SK-N-SH (cell line): Measurements from ENCODE around the gene OSBP2. TPM values are rescaled to one million over a fixed set of nuclear protein-coding genes. Genes with fewer than 3 reads are reported as not detected.

Experiments
- CTCF ChIA-PET: fragments of 300-600, 350-600 bp; formaldehyde crosslinking; extraction: SDS; loops from one replicate; lab custom pipeline; 2021; lab: Yijun Ruan, JAX
- POLR2A ChIA-PET: fragments of 350-600 bp; sonication (Branson Sonifier 250); formaldehyde crosslinking; extraction: SDS; loops from one replicate; lab custom pipeline; 2020; ENCODE audit warnings: antibody characterized with exemption, inconsistent platforms; lab: Yijun Ruan, JAX
- DNase-seq: peaks from one replicate; pipeline ENCODE4 v3.0.0; 2012
- H2AFZ ChIP-seq: fragments of 200-600 bp; sonication (generic); 2 replicates; pipeline ENCODE4 v1.8.1; 2016; ENCODE audit warnings: antibody characterized with exemption, mild to moderate bottlenecking, low read depth
- H3F3A ChIP-seq: fragments of 200-600 bp; sonication (generic); replicated peaks from 2 replicates; pipeline ENCODE3; 2016; ENCODE audit warnings: antibody characterized with exemption, mild to moderate bottlenecking; ENCODE audit not compliant: insufficient read depth
- H3K27ac ChIP-seq, 2 experiments: fragments of 200-500 bp in 1 of 2; fragments of 200-600 bp in 1 of 2; sonication (Bioruptor generic) in 1 of 2; sonication (generic), shearing (Covaris generic) in 1 of 2; 2 replicates each; pipeline versions ENCODE4 v1.5.1 to v1.6.1; 2014 to 2016; ENCODE audit warnings: low read depth in 2 of 2, inconsistent platforms in 1 of 2, low read length in 1 of 2, mild to moderate bottlenecking in 1 of 2, mixed read lengths in 1 of 2
- H3K27me3 ChIP-seq: fragments of 200-600 bp; sonication (generic), shearing (Covaris generic); 2 replicates; pipeline ENCODE4 v1.6.1; 2016; ENCODE audit warnings: mixed run types; ENCODE audit not compliant: insufficient read depth
- H3K36me3 ChIP-seq, 2 experiments: fragments of 200-500 bp in 1 of 2; fragments of 200-600 bp in 1 of 2; sonication (Bioruptor generic) in 1 of 2; sonication (generic) in 1 of 2; replicated peaks in 1 of 2; 2 replicates each; pipeline versions ENCODE3 to v1.5.1; 2014 to 2016; ENCODE audit warnings: low read length in 1 of 2, mild to moderate bottlenecking in 1 of 2; ENCODE audit not compliant: insufficient read depth in 2 of 2, control insufficient read depth in 1 of 2
- H3K4me1 ChIP-seq, 2 experiments: fragments of 200-500 bp in 1 of 2; fragments of 200-600 bp in 1 of 2; sonication (Bioruptor generic) in 1 of 2; sonication (generic), shearing (Covaris generic) in 1 of 2; 2 replicates each; pipeline versions ENCODE4 v1.5.1 to v1.6.1; 2014 to 2016; ENCODE audit warnings: low read depth in 1 of 2, low read length in 1 of 2, mixed run types in 1 of 2; ENCODE audit not compliant: insufficient read depth in 2 of 2, control insufficient read depth in 1 of 2
- H3K4me2 ChIP-seq: fragments of 200-600 bp; sonication (generic), shearing (Covaris generic); 2 replicates; pipeline ENCODE4 v1.6.1; 2017; ENCODE audit warnings: mixed run types
- H3K4me3 ChIP-seq, 2 experiments: fragments of 200-500 bp in 1 of 2; fragments of 200-600 bp in 1 of 2; sonication (Bioruptor generic) in 1 of 2; sonication (generic), shearing (Covaris generic) in 1 of 2; 2 replicates each; pipeline versions ENCODE4 v1.5.1 to v1.8.1; 2014 to 2016; ENCODE audit warnings: low read depth in 2 of 2, inconsistent platforms in 1 of 2, low read length in 1 of 2, mild to moderate bottlenecking in 1 of 2, mixed read lengths in 1 of 2, moderate library complexity in 1 of 2
- H3K79me2 ChIP-seq: fragments of 200-600 bp; sonication (generic); 2 replicates; pipeline ENCODE4 v1.8.1; 2017; ENCODE audit warnings: mild to moderate bottlenecking; ENCODE audit not compliant: insufficient read depth
- H3K9ac ChIP-seq: fragments of 200-600 bp; sonication (generic); 2 replicates; pipeline ENCODE4 v1.6.1; 2017; ENCODE audit warnings: mixed run types
- H3K9me2 ChIP-seq: fragments of 200-600 bp; sonication (generic); 2 replicates; pipeline ENCODE4 v1.6.1; 2017; ENCODE audit warnings: mixed run types
- H3K9me3 ChIP-seq: fragments of 200-600 bp; sonication (generic); 2 replicates; pipeline ENCODE4 v1.6.1; 2017; ENCODE audit warnings: mixed run types, mild to moderate bottlenecking, moderate library complexity
- H4K20me1 ChIP-seq: fragments of 200-600 bp; sonication (generic); 2 replicates; pipeline ENCODE4 v1.6.1; 2017; ENCODE audit warnings: mild to moderate bottlenecking, mixed run types; ENCODE audit not compliant: insufficient read depth
- CHD2 ChIP-seq: fragments of 150-350 bp; IDR thresholded peaks from 2 replicates; pipeline ENCODE4 v1.6.1; 2018; ENCODE audit warnings: low read length; ENCODE audit not compliant: partially characterized antibody
- EP300 ChIP-seq, 2 experiments: IDR thresholded peaks; 2 replicates each; pipeline versions ENCODE4 v1.4.0 to v1.6.1; 2012; ENCODE audit warnings: borderline replicate concordance in 1 of 2, low read depth in 1 of 2, low read length in 1 of 2
- FOXM1 ChIP-seq: IDR thresholded peaks from 2 replicates; pipeline ENCODE4 v1.4.0; 2012; ENCODE audit warnings: low read depth, mild to moderate bottlenecking
- JUND ChIP-seq: IDR thresholded peaks from 2 replicates; pipeline ENCODE4 v1.4.0; 2012
- MEF2A ChIP-seq: IDR thresholded peaks from 2 replicates; pipeline ENCODE4 v1.4.0; 2012; ENCODE audit warnings: low read depth, borderline replicate concordance
- NFIC ChIP-seq: IDR thresholded peaks from 2 replicates; pipeline ENCODE4 v1.4.0; 2012; ENCODE audit warnings: borderline replicate concordance
- NRF1 ChIP-seq: IDR thresholded peaks from 2 replicates; pipeline ENCODE4 v1.6.1; 2012; ENCODE audit warnings: low read depth, mild to moderate bottlenecking, low read length
- POLR2AphosphoS5 ChIP-seq: IDR thresholded peaks from 2 replicates; pipeline ENCODE4 v1.6.1; 2012; ENCODE audit warnings: low read depth, low read length
- SIN3A ChIP-seq: IDR thresholded peaks from 2 replicates; pipeline ENCODE4 v1.6.1; 2012; ENCODE audit warnings: low read depth, mild to moderate bottlenecking, low read length, moderate library complexity, borderline replicate concordance
- TEAD4 ChIP-seq: IDR thresholded peaks from 2 replicates; pipeline ENCODE4 v1.4.0; 2012; ENCODE audit warnings: mild to moderate bottlenecking, borderline replicate concordance; ENCODE audit not compliant: insufficient read depth
- YY1 ChIP-seq: IDR thresholded peaks from 2 replicates; pipeline ENCODE4 v1.4.0; 2012; ENCODE audit warnings: low read depth, mild to moderate bottlenecking
- WGBS: methylation state at CpG from one replicate; pipeline ENCODE4 v1.1.6; 2017; ENCODE audit warnings: low lambda C conversion rate; 5-methylcytosine and 5-hydroxymethylcytosine counted together
- polyA plus RNA-seq, 3 experiments: library from polyadenylated mRNA; depleted of rRNA; stranded (reverse); fragments of >200 nt; gene quantifications; 2 replicates each; pipeline ENCODE4 v1.2.3, GENCODE V29; 2012
- TF ChIP-seq, protein P1 (sequence below): fragments of 200-600 bp; sonication (generic); IDR thresholded peaks from 2 replicates; pipeline ENCODE4 v1.6.1; 2017; ENCODE audit warnings: antibody characterized with exemption, mild to moderate bottlenecking, moderate library complexity
- TF ChIP-seq, protein P2 (sequence below): IDR thresholded peaks from 2 replicates; pipeline ENCODE4 v1.4.0; 2012; ENCODE audit warnings: low read depth
- TF ChIP-seq, protein P3 (sequence below): IDR thresholded peaks from 2 replicates; pipeline ENCODE4 v1.4.0; 2012; ENCODE audit warnings: low read depth, borderline replicate concordance
- TF ChIP-seq, protein P4 (sequence below): IDR thresholded peaks from 2 replicates; pipeline ENCODE4 v1.4.0; 2012; ENCODE audit warnings: low read depth, borderline replicate concordance

OSBP2 gene
- polyA plus RNA-seq, 1 of the 3 experiments (the other 2 are of a cell fraction): 3.1 TPM

DNA sequence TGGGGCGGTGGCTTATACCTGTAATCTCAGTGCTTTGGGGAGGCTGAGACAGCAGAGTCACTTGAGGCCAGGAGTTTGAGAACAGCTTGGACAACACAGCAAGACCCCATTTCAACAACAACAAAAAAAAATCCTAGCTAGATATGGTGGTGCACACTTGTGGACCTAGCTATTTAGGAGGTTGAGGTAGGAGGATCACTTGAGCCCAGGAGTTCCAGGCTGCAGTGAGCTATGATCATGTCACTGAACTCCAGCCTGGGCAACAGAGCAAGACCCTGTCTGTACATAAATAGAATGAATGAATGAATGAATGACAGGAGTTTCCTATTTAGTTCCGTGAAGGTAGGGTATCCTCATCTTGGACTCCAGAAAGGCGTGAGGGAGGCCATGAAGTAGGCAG lies 107.0 kb downstream of the OSBP2 start:
- 87% methylated on average over 3 of the region's 3 CpGs for WGBS
- Histone ChIP-seq H3K4me3 (no peak overlapping the region), H2AFZ (no peak overlapping the region), H3K27ac (no peak overlapping the region), H3K79me2 (no peaks in the 10 kb centered on the region), H3K27me3 (0 out of 2 replicates have a peak, but pooled peaks cover 6% of the 10 kb centered on the region), H3K9me2 (no peaks in the 10 kb centered on the region), H3K9me3 (no peaks in the 10 kb centered on the region)
- CTCF ChIA-PET: interaction anchor here (1.2 to 1.3 kb wide), 4 partner anchors 21 to 167 kb away, joined by 3 to 4 read pairs (median 4); no protein-coding TSS in a partner anchor
- no peak for TF ChIP-seq YY1
- TF ChIP-seq POLR2AphosphoS5: no peak
- TF ChIP-seq, protein P1, sequence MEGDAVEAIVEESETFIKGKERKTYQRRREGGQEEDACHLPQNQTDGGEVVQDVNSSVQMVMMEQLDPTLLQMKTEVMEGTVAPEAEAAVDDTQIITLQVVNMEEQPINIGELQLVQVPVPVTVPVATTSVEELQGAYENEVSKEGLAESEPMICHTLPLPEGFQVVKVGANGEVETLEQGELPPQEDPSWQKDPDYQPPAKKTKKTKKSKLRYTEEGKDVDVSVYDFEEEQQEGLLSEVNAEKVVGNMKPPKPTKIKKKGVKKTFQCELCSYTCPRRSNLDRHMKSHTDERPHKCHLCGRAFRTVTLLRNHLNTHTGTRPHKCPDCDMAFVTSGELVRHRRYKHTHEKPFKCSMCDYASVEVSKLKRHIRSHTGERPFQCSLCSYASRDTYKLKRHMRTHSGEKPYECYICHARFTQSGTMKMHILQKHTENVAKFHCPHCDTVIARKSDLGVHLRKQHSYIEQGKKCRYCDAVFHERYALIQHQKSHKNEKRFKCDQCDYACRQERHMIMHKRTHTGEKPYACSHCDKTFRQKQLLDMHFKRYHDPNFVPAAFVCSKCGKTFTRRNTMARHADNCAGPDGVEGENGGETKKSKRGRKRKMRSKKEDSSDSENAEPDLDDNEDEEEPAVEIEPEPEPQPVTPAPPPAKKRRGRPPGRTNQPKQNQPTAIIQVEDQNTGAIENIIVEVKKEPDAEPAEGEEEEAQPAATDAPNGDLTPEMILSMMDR: no peak
- TF ChIP-seq MEF2A: no peak
- TF ChIP-seq EP300 (IDR thresholded peaks at IDR 0.05; ENCODE audit: borderline replicate concordance in 1 of 2, low read depth in 1 of 2, low read length in 1 of 2): no peak
- TF ChIP-seq, protein P2, sequence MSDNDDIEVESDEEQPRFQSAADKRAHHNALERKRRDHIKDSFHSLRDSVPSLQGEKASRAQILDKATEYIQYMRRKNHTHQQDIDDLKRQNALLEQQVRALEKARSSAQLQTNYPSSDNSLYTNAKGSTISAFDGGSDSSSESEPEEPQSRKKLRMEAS: no peak
- TF ChIP-seq JUND: no peak
- TF ChIP-seq TEAD4: no peak
- TF ChIP-seq CHD2: no peak
- TF ChIP-seq SIN3A: no peak
- TF ChIP-seq FOXM1: no peak
- TF ChIP-seq NFIC: no peak
- TF ChIP-seq, protein P3, sequence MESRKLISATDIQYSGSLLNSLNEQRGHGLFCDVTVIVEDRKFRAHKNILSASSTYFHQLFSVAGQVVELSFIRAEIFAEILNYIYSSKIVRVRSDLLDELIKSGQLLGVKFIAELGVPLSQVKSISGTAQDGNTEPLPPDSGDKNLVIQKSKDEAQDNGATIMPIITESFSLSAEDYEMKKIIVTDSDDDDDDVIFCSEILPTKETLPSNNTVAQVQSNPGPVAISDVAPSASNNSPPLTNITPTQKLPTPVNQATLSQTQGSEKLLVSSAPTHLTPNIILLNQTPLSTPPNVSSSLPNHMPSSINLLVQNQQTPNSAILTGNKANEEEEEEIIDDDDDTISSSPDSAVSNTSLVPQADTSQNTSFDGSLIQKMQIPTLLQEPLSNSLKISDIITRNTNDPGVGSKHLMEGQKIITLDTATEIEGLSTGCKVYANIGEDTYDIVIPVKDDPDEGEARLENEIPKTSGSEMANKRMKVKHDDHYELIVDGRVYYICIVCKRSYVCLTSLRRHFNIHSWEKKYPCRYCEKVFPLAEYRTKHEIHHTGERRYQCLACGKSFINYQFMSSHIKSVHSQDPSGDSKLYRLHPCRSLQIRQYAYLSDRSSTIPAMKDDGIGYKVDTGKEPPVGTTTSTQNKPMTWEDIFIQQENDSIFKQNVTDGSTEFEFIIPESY: no peak
- TF ChIP-seq, protein P4, sequence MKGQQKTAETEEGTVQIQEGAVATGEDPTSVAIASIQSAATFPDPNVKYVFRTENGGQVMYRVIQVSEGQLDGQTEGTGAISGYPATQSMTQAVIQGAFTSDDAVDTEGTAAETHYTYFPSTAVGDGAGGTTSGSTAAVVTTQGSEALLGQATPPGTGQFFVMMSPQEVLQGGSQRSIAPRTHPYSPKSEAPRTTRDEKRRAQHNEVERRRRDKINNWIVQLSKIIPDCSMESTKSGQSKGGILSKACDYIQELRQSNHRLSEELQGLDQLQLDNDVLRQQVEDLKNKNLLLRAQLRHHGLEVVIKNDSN: no peak
- TF ChIP-seq NRF1: no peak
- TF ChIP-seq, all 33 proteins: peak for 0
- H4K20me1 ChIP-seq: peaks cover 26% of the 10 kb centered on the region
- H3K4me1 ChIP-seq: peaks cover 8 to 10% of the 10 kb centered on the region in 2 experiments; a peak in 2 of 4 replicates
- DNase-seq: no peak
- POLR2A ChIA-PET: no interaction called here
- no peak overlapping the region for H3K4me2 ChIP-seq
- no peaks in the 10 kb centered on the region for H3K36me3 ChIP-seq
- H3K9ac ChIP-seq: no peak overlapping the region
- H3F3A ChIP-seq: no peaks in the 10 kb centered on the region
